Keratinocyte (primary cell): ENCODE results near the gene PRKCE. TPM values are rescaled to one million over a fixed set of nuclear protein-coding genes. Genes with fewer than 3 reads are reported as not detected.

Source experiments
- DNase-seq: peaks from one replicate; pipeline ENCODE4 v3.0.0-alpha.2; 2011; ENCODE audit warnings: low read depth, missing footprints, low spot score
- FAIRE-seq: peaks from 2 replicates; lab custom pipeline; 2011; peaks lifted over from hg19 to GRCh38; lab: Jason Lieb, UNC
- H2AFZ ChIP-seq: 2 replicates; pipeline ENCODE4 v1.6.0; 2012; ENCODE audit warnings: low read length, control low read depth, inconsistent platforms; ENCODE audit not compliant: control insufficient read depth
- H3K27ac ChIP-seq: 2 replicates; pipeline ENCODE4 v1.5.1; 2011; ENCODE audit warnings: low read length; ENCODE audit not compliant: control insufficient read depth, insufficient read depth
- H3K27me3 ChIP-seq: 3 replicates; pipeline ENCODE4 v1.6.0; 2011; ENCODE audit warnings: low read length; ENCODE audit not compliant: control insufficient read depth, insufficient read depth; ENCODE audit errors: extremely low read depth
- H3K36me3 ChIP-seq, 2 experiments: 2 replicates in 1 of 2; 3 replicates in 1 of 2; pipeline ENCODE4 v1.5.1; 2011; ENCODE audit warnings: low read length in 2 of 2, mild to moderate bottlenecking in 1 of 2; ENCODE audit not compliant: control insufficient read depth in 2 of 2, insufficient read depth in 2 of 2; ENCODE audit errors: extremely low read depth in 1 of 2
- H3K4me1 ChIP-seq: 3 replicates; pipeline ENCODE4 v1.5.1; 2011; ENCODE audit warnings: low read length; ENCODE audit not compliant: control insufficient read depth, insufficient read depth; ENCODE audit errors: extremely low read depth
- H3K4me2 ChIP-seq: 3 replicates; pipeline ENCODE4 v1.6.0; 2011; ENCODE audit warnings: low read depth, low read length; ENCODE audit not compliant: control insufficient read depth, insufficient read depth; ENCODE audit errors: extremely low read depth
- H3K4me3 ChIP-seq, 3 experiments: fragments of 200-600 bp in 1 of 3; sonication (generic) in 1 of 3; 2 replicates in 2 of 3; 3 replicates in 1 of 3; pipeline ENCODE4 v1.5.1; 2011 to 2016; ENCODE audit warnings: low read length in 3 of 3, mild to moderate bottlenecking in 3 of 3, control low read depth in 2 of 3, inconsistent platforms in 1 of 3, low read depth in 1 of 3, mixed read lengths in 1 of 3, mixed run types in 1 of 3, moderate library complexity in 1 of 3; ENCODE audit not compliant: control insufficient read depth in 2 of 3, insufficient read depth in 2 of 3; ENCODE audit errors: extremely low read depth in 1 of 3
- H3K79me2 ChIP-seq: 2 replicates; pipeline ENCODE4 v1.6.0; 2012; ENCODE audit warnings: low read length; ENCODE audit not compliant: control insufficient read depth, insufficient read depth
- H3K9ac ChIP-seq: 3 replicates; pipeline ENCODE4 v1.6.0; 2011; ENCODE audit warnings: low read length; ENCODE audit not compliant: control insufficient read depth, insufficient read depth; ENCODE audit errors: extremely low read depth
- H3K9me1 ChIP-seq: 3 replicates; pipeline ENCODE4 v1.6.0; 2011; ENCODE audit warnings: low read length; ENCODE audit not compliant: control insufficient read depth, insufficient read depth; ENCODE audit errors: extremely low read depth
- H3K9me3 ChIP-seq: 2 replicates; pipeline ENCODE4 v1.5.1; 2012; ENCODE audit warnings: low read depth, low read length; ENCODE audit not compliant: control insufficient read depth
- H4K20me1 ChIP-seq: 3 replicates; pipeline ENCODE4 v1.6.0; 2011; ENCODE audit warnings: low read length; ENCODE audit not compliant: control insufficient read depth, insufficient read depth; ENCODE audit errors: extremely low read depth
- CTCF ChIP-seq, 3 experiments: IDR thresholded peaks in 1 of 3; conservative IDR thresholded peaks in 1 of 3; optimal IDR thresholded peaks in 1 of 3; 2 replicates in 2 of 3; 3 replicates in 1 of 3; pipeline versions ENCODE3 to v1.5.1; 2011; ENCODE audit warnings: low read length in 3 of 3, mild to moderate bottlenecking in 3 of 3, moderate library complexity in 2 of 3, control low read depth in 1 of 3, inconsistent platforms in 1 of 3; ENCODE audit not compliant: insufficient read depth in 2 of 3; ENCODE audit errors: extremely low read depth in 1 of 3
- EZH2 ChIP-seq: IDR thresholded peaks from one replicate; pipeline ENCODE4 v1.6.1; 2012; ENCODE audit warnings: inconsistent platforms, mild to moderate bottlenecking, low read length, moderate library complexity
- dilution Hi-C: fragments of 300-500 bp; cut with MboI; formaldehyde crosslinking; loops from one replicate; pipeline ENCODE4 v1.7.0; 2020; ENCODE audit warnings: low sequenced_read_pairs; ENCODE audit not compliant: extremely low pct_ligation_motif_present
- polyA plus RNA-seq, 5 experiments: library from polyadenylated mRNA; depleted of rRNA in 3 of 5; stranded (reverse) in 3 of 5; stranded (forward) in 1 of 5; unstranded in 1 of 5; fragments of >200 nt; gene quantifications; 1 replicate in 1 of 5; 2 replicates in 3 of 5; 3 replicates in 1 of 5; pipeline versions ENCODE4 v1.2.1 to v1.2.3, GENCODE V29; 2011 to 2012; ENCODE audit warnings: missing spikeins in 2 of 5, low read depth in 1 of 5, low replicate concordance in 1 of 5

PRKCE gene
- polyA plus RNA-seq, 1 donor (not counting 4 experiments of a cell fraction or from before 2014, with no cell fraction given), result 2.0 TPM

- TF ChIP-seq EZH2, result no peak
- peak; percentile 73 to 87 (median 79) for TF ChIP-seq CTCF (optimal IDR thresholded peaks at IDR 0.05 in 1 of 3, IDR thresholded peaks at IDR 0.05 in 1 of 3, conservative IDR thresholded peaks at IDR 0.05 in 1 of 3; ENCODE audit: extremely low read depth in 1 of 3, insufficient read depth in 2 of 3, low read length in 3 of 3)
- Histone ChIP-seq H3K27me3 (no peaks in the 10 kb centered on the region), H3K4me1 (peaks cover 34% of the 10 kb centered on the region), H3K4me2 (peak overlapping the region; percentile 33), H3K4me3 (peak overlapping the region in 1 of 3 experiments; percentile 8), H3K9me1 (no peaks in the 10 kb centered on the region), H3K9ac (peak overlapping the region; percentile 33), H3K36me3 (no peaks in the 10 kb centered on the region), H2AFZ (no peak overlapping the region), H3K9me3 (no peaks in the 10 kb centered on the region), H3K79me2 (no peaks in the 10 kb centered on the region), H4K20me1 (no peaks in the 10 kb centered on the region), H3K27ac (no peak overlapping the region)
- FAIRE-seq (peak; percentile 79), DNase-seq (peak; percentile 95)
- dilution Hi-C loops, result no loop called here
Measured at GRCh38 chr2:45935791-45936622, 284.5 kb downstream of the PRKCE start.

- no peaks in the 10 kb centered on the region for H3K27me3 ChIP-seq
- no peak for TF ChIP-seq EZH2
- no peak for TF ChIP-seq CTCF (optimal IDR thresholded peaks at IDR 0.05 in 1 of 3, IDR thresholded peaks at IDR 0.05 in 1 of 3, conservative IDR thresholded peaks at IDR 0.05 in 1 of 3; ENCODE audit: extremely low read depth in 1 of 3, insufficient read depth in 2 of 3, low read length in 3 of 3)
- FAIRE-seq (no peak), DNase-seq (no peak)
- no peaks in the 10 kb centered on the region for H3K9me3 ChIP-seq
- no peak overlapping the region for H3K4me3 ChIP-seq
- no peak overlapping the region for H3K4me2 ChIP-seq
- no peak overlapping the region for H3K27ac ChIP-seq
- no peaks in the 10 kb centered on the region for H3K36me3 ChIP-seq
- no peak overlapping the region for H2AFZ ChIP-seq
- H3K79me2 ChIP-seq, result no peaks in the 10 kb centered on the region
- no peaks in the 10 kb centered on the region for H4K20me1 ChIP-seq
- peaks cover 34% of the 10 kb centered on the region for H3K4me1 ChIP-seq
- dilution Hi-C loops, result no loop called here
- H3K9ac ChIP-seq, result no peak overlapping the region
- no peaks in the 10 kb centered on the region for H3K9me1 ChIP-seq
Measured at GRCh38 chr2:45936623-45936979, 285.1 kb downstream of the PRKCE start.
